ENCODE measurements around the gene NCR1. TPM values are rescaled to one million over a fixed set of nuclear protein-coding genes. Genes with fewer than 3 reads are reported as not detected.

NCR1 gene
- total and polyA plus RNA-seq, 2 of the 8 experiments (the other 6 are each of a cell fraction or from before 2014, with no cell fraction given): 1.5 to 5.1 TPM

DNA sequence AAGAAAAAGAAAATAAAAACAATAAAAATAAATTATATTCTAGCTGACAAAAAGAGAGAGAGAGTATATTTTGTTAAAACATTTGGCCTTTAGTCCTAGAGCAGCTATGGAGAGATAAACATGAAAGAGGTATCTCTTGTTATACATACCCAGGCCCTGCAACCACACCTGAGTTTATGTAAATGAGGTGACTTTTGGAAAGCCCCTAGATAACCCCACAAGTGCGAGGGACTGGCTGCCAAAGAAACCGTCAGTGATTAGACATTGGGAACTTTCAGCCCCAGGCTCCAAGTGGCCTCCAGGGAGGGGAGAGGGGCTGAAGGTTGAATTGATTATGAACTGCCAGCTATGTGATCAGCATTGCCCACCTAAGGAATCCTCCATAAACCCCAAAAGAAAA lies 43.5 kb downstream of the NCR1 start:
- no peak overlapping the region for H3K9ac ChIP-seq (replicated peaks in 1 of 4; ENCODE audit: extremely low read depth in 1 of 4, low read depth in 3 of 4, low read length in 3 of 4)
- H2AK5ac ChIP-seq (ENCODE audit: low read depth, low read length): no peak overlapping the region
- no peaks in the 10 kb centered on the region for H4K20me1 ChIP-seq (replicated peaks in 1 of 2; ENCODE audit: control insufficient read depth in 1 of 2, insufficient read depth in 2 of 2, low read length in 2 of 2)
- no peak overlapping the region for H2BK20ac ChIP-seq (ENCODE audit: low read length)
- H3K23me2 ChIP-seq (ENCODE audit: low read depth, low read length): no peaks in the 10 kb centered on the region
- H3K79me2 ChIP-seq (ENCODE audit: control insufficient read depth in 1 of 2, insufficient read depth in 2 of 2, low read length in 2 of 2): no peaks in the 10 kb centered on the region
- H3K27ac ChIP-seq (ENCODE audit: low read depth, low read length): no peak overlapping the region
- H3K4ac ChIP-seq (replicated peaks; ENCODE audit: insufficient read length, low read depth, low read length): no peak overlapping the region
- H3K23ac ChIP-seq (ENCODE audit: insufficient read length): no peak overlapping the region
- H2AFZ ChIP-seq (ENCODE audit: low read length): no peak overlapping the region
- no peaks in the 10 kb centered on the region for H3K36me3 ChIP-seq (ENCODE audit: control insufficient read depth in 2 of 4, insufficient read depth in 4 of 4, low read length in 3 of 4)
- no peak overlapping the region for H2BK5ac ChIP-seq (ENCODE audit: low read depth, low read length)
- H2BK120ac ChIP-seq (replicated peaks; ENCODE audit: low read depth, low read length): no peak overlapping the region
- H3K56ac ChIP-seq (replicated peaks; ENCODE audit: insufficient read length, low read depth, low read length): no peak overlapping the region
- no peak overlapping the region for H4K5ac ChIP-seq (ENCODE audit: insufficient read length, low read depth, low read length)
- no peaks in the 10 kb centered on the region; a peak in 1 of 4 replicates for H3K9me3 ChIP-seq (ENCODE audit: insufficient read depth in 2 of 2, low read depth in 1 of 2, low read length in 1 of 2)
- H3K79me1 ChIP-seq (ENCODE audit: low read depth, low read length): no peaks in the 10 kb centered on the region
- H3K4me2 ChIP-seq (ENCODE audit: insufficient read depth in 1 of 2, low read depth in 2 of 2, low read length in 2 of 2): no peak overlapping the region
- peaks cover 0 to 5% (median 2%) of the 10 kb centered on the region in 4 experiments; a peak in 2 of 7 replicates for H3K4me1 ChIP-seq (replicated peaks in 1 of 4; ENCODE audit: control insufficient read depth in 3 of 4, insufficient read depth in 4 of 4, low read length in 3 of 4)
- no peak for FAIRE-seq
- no peak overlapping the region for H4K8ac ChIP-seq (ENCODE audit: extremely low read depth, insufficient read depth, low read length)
- H2BK12ac ChIP-seq (ENCODE audit: low read depth, low read length): no peak overlapping the region
- ChIA-PET POLR2A (ENCODE audit: partially characterized antibody) (no interaction called here), CTCF (ENCODE audit: partially characterized antibody) (interaction anchor here (0.9 kb wide), 1 partner anchor 36 kb away, joined by 4 read pairs; no protein-coding TSS in a partner anchor)
- 76% methylated on average over 2 of the region's 2 CpGs; no CpG with 5 or more reads in 1 of the 2 experiments for WGBS, 2 experiments (ENCODE audit: extremely low coverage in 1 of 2, insufficient coverage in 1 of 2, insufficient read length in 1 of 2, insufficient replicate concordance in 2 of 2, low coverage in 1 of 2, low lambda C conversion rate in 2 of 2, missing lambda C conversion rate in 1 of 2)
- no peak overlapping the region for H3K4me3 ChIP-seq (ENCODE audit: extremely low read depth in 1 of 4, insufficient read depth in 2 of 4, low read depth in 3 of 4, low read length in 4 of 4)
- H3K14ac ChIP-seq (ENCODE audit: insufficient read length): no peak overlapping the region
- H3K27me3 ChIP-seq (replicated peaks in 1 of 4; ENCODE audit: control insufficient read depth in 3 of 4, extremely low read depth in 1 of 4, insufficient read depth in 3 of 4, low read length in 3 of 4): no peaks in the 10 kb centered on the region; a peak in 1 of 7 replicates
- no peak overlapping the region for H3K18ac ChIP-seq (ENCODE audit: extremely low read depth, low read length)
- H2BK15ac ChIP-seq (ENCODE audit: low read length): peak overlapping the region; percentile 88; the same call in 1 of the 2 replicates
- no peak for DNase-seq (ENCODE audit: low read depth in 1 of 2, low spot score in 2 of 2)
- no peak overlapping the region for H4K91ac ChIP-seq (replicated peaks; ENCODE audit: insufficient read length, low read length)
- TF ChIP-seq, protein P1, sequence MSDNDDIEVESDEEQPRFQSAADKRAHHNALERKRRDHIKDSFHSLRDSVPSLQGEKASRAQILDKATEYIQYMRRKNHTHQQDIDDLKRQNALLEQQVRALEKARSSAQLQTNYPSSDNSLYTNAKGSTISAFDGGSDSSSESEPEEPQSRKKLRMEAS (IDR thresholded peaks at IDR 0.05): no peak
- no peak for TF ChIP-seq FOSL1 (IDR thresholded peaks at IDR 0.05; ENCODE audit: insufficient read depth, low read depth, low read length)
- no peak for TF ChIP-seq ASH2L (IDR thresholded peaks at IDR 0.05; ENCODE audit: low read length)
- no peak for TF ChIP-seq SP4 (IDR thresholded peaks at IDR 0.05; ENCODE audit: low read length)
- no peak for TF ChIP-seq POLR2AphosphoS5 (IDR thresholded peaks at IDR 0.05; ENCODE audit: low read depth, low read length)
- no peak for TF ChIP-seq RNF2 (IDR thresholded peaks at IDR 0.05; ENCODE audit: borderline replicate concordance, low read depth, low read length, missing control alignments, poor library complexity, severe bottlenecking)
- no peak for TF ChIP-seq NANOG (IDR thresholded peaks at IDR 0.05; ENCODE audit: insufficient read depth, low read depth, low read length, poor library complexity, severe bottlenecking)
- TF ChIP-seq POLR2A (IDR thresholded peaks at IDR 0.05; ENCODE audit: control extremely low read depth in 1 of 2, low read depth in 2 of 2, low read length in 2 of 2): no peak
- no peak for TF ChIP-seq POU5F1 (IDR thresholded peaks at IDR 0.05; ENCODE audit: low read depth, low read length)
- no peak for TF ChIP-seq EP300 (IDR thresholded peaks at IDR 0.05; ENCODE audit: borderline replicate concordance in 1 of 2, low read depth in 2 of 2, low read length in 2 of 2)
- no peak for TF ChIP-seq SIRT6 (IDR thresholded peaks at IDR 0.05; ENCODE audit: low read length)
- no peak for TF ChIP-seq TAF1 (IDR thresholded peaks at IDR 0.05; ENCODE audit: low read depth, low read length)
- TF ChIP-seq PHF8 (conservative IDR thresholded peaks at IDR 0.05; ENCODE audit: low read depth, low read length): no peak

Measured in H1 (cell line).